Keratinocyte (primary cell): ENCODE measurements around the gene CHP1. TPM values are rescaled to one million over a fixed set of nuclear protein-coding genes. Genes with fewer than 3 reads are reported as not detected.
"Not testable (repeated sequence)": the region's sequence is repeated elsewhere in the genome, so short reads cannot be mapped to it uniquely, and the experiment has no call there.

Experiments used
- DNase-seq: peaks from one replicate; pipeline ENCODE4 v3.0.0-alpha.2; 2011; ENCODE audit warnings: low read depth, missing footprints, low spot score
- FAIRE-seq: peaks from 2 replicates; lab custom pipeline; 2011; peaks lifted over from hg19 to GRCh38; lab: Jason Lieb, UNC
- H2AFZ ChIP-seq: 2 replicates; pipeline ENCODE4 v1.6.0; 2012; ENCODE audit warnings: low read length, control low read depth, inconsistent platforms; ENCODE audit not compliant: control insufficient read depth
- H3K27ac ChIP-seq: 2 replicates; pipeline ENCODE4 v1.5.1; 2011; ENCODE audit warnings: low read length; ENCODE audit not compliant: control insufficient read depth, insufficient read depth
- H3K27me3 ChIP-seq: 3 replicates; pipeline ENCODE4 v1.6.0; 2011; ENCODE audit warnings: low read length; ENCODE audit not compliant: control insufficient read depth, insufficient read depth; ENCODE audit errors: extremely low read depth
- H3K36me3 ChIP-seq, 2 experiments: 2 replicates in 1 of 2; 3 replicates in 1 of 2; pipeline ENCODE4 v1.5.1; 2011; ENCODE audit warnings: low read length in 2 of 2, mild to moderate bottlenecking in 1 of 2; ENCODE audit not compliant: control insufficient read depth in 2 of 2, insufficient read depth in 2 of 2; ENCODE audit errors: extremely low read depth in 1 of 2
- H3K4me1 ChIP-seq: 3 replicates; pipeline ENCODE4 v1.5.1; 2011; ENCODE audit warnings: low read length; ENCODE audit not compliant: control insufficient read depth, insufficient read depth; ENCODE audit errors: extremely low read depth
- H3K4me2 ChIP-seq: 3 replicates; pipeline ENCODE4 v1.6.0; 2011; ENCODE audit warnings: low read depth, low read length; ENCODE audit not compliant: control insufficient read depth, insufficient read depth; ENCODE audit errors: extremely low read depth
- H3K4me3 ChIP-seq, 3 experiments: fragments of 200-600 bp in 1 of 3; sonication (generic) in 1 of 3; 2 replicates in 2 of 3; 3 replicates in 1 of 3; pipeline ENCODE4 v1.5.1; 2011 to 2016; ENCODE audit warnings: low read length in 3 of 3, mild to moderate bottlenecking in 3 of 3, control low read depth in 2 of 3, inconsistent platforms in 1 of 3, low read depth in 1 of 3, mixed read lengths in 1 of 3, mixed run types in 1 of 3, moderate library complexity in 1 of 3; ENCODE audit not compliant: control insufficient read depth in 2 of 3, insufficient read depth in 2 of 3; ENCODE audit errors: extremely low read depth in 1 of 3
- H3K79me2 ChIP-seq: 2 replicates; pipeline ENCODE4 v1.6.0; 2012; ENCODE audit warnings: low read length; ENCODE audit not compliant: control insufficient read depth, insufficient read depth
- H3K9ac ChIP-seq: 3 replicates; pipeline ENCODE4 v1.6.0; 2011; ENCODE audit warnings: low read length; ENCODE audit not compliant: control insufficient read depth, insufficient read depth; ENCODE audit errors: extremely low read depth
- H3K9me1 ChIP-seq: 3 replicates; pipeline ENCODE4 v1.6.0; 2011; ENCODE audit warnings: low read length; ENCODE audit not compliant: control insufficient read depth, insufficient read depth; ENCODE audit errors: extremely low read depth
- H3K9me3 ChIP-seq: 2 replicates; pipeline ENCODE4 v1.5.1; 2012; ENCODE audit warnings: low read depth, low read length; ENCODE audit not compliant: control insufficient read depth
- H4K20me1 ChIP-seq: 3 replicates; pipeline ENCODE4 v1.6.0; 2011; ENCODE audit warnings: low read length; ENCODE audit not compliant: control insufficient read depth, insufficient read depth; ENCODE audit errors: extremely low read depth
- CTCF ChIP-seq, 3 experiments: IDR thresholded peaks in 1 of 3; conservative IDR thresholded peaks in 1 of 3; optimal IDR thresholded peaks in 1 of 3; 2 replicates in 2 of 3; 3 replicates in 1 of 3; pipeline versions ENCODE3 to v1.5.1; 2011; ENCODE audit warnings: low read length in 3 of 3, mild to moderate bottlenecking in 3 of 3, moderate library complexity in 2 of 3, control low read depth in 1 of 3, inconsistent platforms in 1 of 3; ENCODE audit not compliant: insufficient read depth in 2 of 3; ENCODE audit errors: extremely low read depth in 1 of 3
- EZH2 ChIP-seq: IDR thresholded peaks from one replicate; pipeline ENCODE4 v1.6.1; 2012; ENCODE audit warnings: inconsistent platforms, mild to moderate bottlenecking, low read length, moderate library complexity
- dilution Hi-C: fragments of 300-500 bp; cut with MboI; formaldehyde crosslinking; loops from one replicate; pipeline ENCODE4 v1.7.0; 2020; ENCODE audit warnings: low sequenced_read_pairs; ENCODE audit not compliant: extremely low pct_ligation_motif_present
- polyA plus RNA-seq, 5 experiments: library from polyadenylated mRNA; depleted of rRNA in 3 of 5; stranded (reverse) in 3 of 5; stranded (forward) in 1 of 5; unstranded in 1 of 5; fragments of >200 nt; gene quantifications; 1 replicate in 1 of 5; 2 replicates in 3 of 5; 3 replicates in 1 of 5; pipeline versions ENCODE4 v1.2.1 to v1.2.3, GENCODE V29; 2011 to 2012; ENCODE audit warnings: missing spikeins in 2 of 5, low read depth in 1 of 5, low replicate concordance in 1 of 5

Gene CHP1
- polyA plus RNA-seq, 1 donor (not counting 4 experiments of a cell fraction or from before 2014, with no cell fraction given), result 98.5 TPM

- Histone ChIP-seq H3K27me3 (no peaks in the 10 kb centered on the region), H3K9me3 (no peaks in the 10 kb centered on the region), H3K27ac (no peak overlapping the region), H3K4me3 (no peak overlapping the region), H4K20me1 (no peaks in the 10 kb centered on the region), H3K79me2 (peaks cover 41% of the 10 kb centered on the region), H3K36me3 (peaks cover 2 to 9% of the 10 kb centered on the region in 2 experiments), H3K4me2 (no peak overlapping the region), H2AFZ (no peak overlapping the region), H3K9me1 (no peaks in the 10 kb centered on the region), H3K4me1 (peaks cover 10% of the 10 kb centered on the region), H3K9ac (no peak overlapping the region)
- DNase-seq (no peak), FAIRE-seq (no peak)
- no peak for TF ChIP-seq EZH2
- no peak for TF ChIP-seq CTCF (optimal IDR thresholded peaks at IDR 0.05 in 1 of 3, IDR thresholded peaks at IDR 0.05 in 1 of 3, conservative IDR thresholded peaks at IDR 0.05 in 1 of 3; ENCODE audit: extremely low read depth in 1 of 3, insufficient read depth in 2 of 3, low read length in 3 of 3)
- dilution Hi-C loops, result no loop called here
These were observed 7.0 kb downstream of the CHP1 start for GRCh38 chr15:41238100-41238499.

GRCh38 chr15:41241221-41241964 is 10.3 kb downstream of the CHP1 start:
- Histone ChIP-seq H3K9me1 (no peaks in the 10 kb centered on the region), H4K20me1 (no peaks in the 10 kb centered on the region), H3K9me3 (no peaks in the 10 kb centered on the region), H3K36me3 (peaks cover 5 to 10% of the 10 kb centered on the region in 2 experiments), H3K4me2 (no peak overlapping the region), H3K27ac (no peak overlapping the region), H3K9ac (no peak overlapping the region), H2AFZ (no peak overlapping the region), H3K4me1 (peaks cover 3% of the 10 kb centered on the region), H3K4me3 (no peak overlapping the region), H3K79me2 (peaks cover 18% of the 10 kb centered on the region), H3K27me3 (no peaks in the 10 kb centered on the region)
- FAIRE-seq (no peak), DNase-seq (no peak)
- dilution Hi-C loops, result no loop called here
- no peak for TF ChIP-seq EZH2

- H3K4me3 ChIP-seq, H3K4me2 ChIP-seq, H3K27ac ChIP-seq, dilution Hi-C loops, FAIRE-seq, H3K9ac ChIP-seq, H4K20me1 ChIP-seq, H3K27me3 ChIP-seq, DNase-seq, H3K79me2 ChIP-seq, H3K9me3 ChIP-seq, H2AFZ ChIP-seq, H3K9me1 ChIP-seq: not testable (repeated sequence)
- peaks cover 9 to 15% of the 10 kb centered on the region in 2 experiments for H3K36me3 ChIP-seq
- H3K4me1 ChIP-seq, result peaks cover 17% of the 10 kb centered on the region
These were observed 19.7 kb downstream of the CHP1 start for GRCh38 chr15:41250745-41251144.
